HG02943 (cell line): Measurements from ENCODE around the gene RYR1.
"Not testable (repeated sequence)": the region's sequence is repeated elsewhere in the genome, so short reads cannot be mapped to it uniquely, and the experiment has no call there.

ENCODE experiments used
- ATAC-seq: cut with Tn5 transposase; IDR thresholded peaks from one replicate; pipeline ENCODE4 v1.9.1; 2021; ENCODE audit warnings: mild to moderate bottlenecking, low read depth, moderate library complexity; ENCODE audit not compliant: unreplicated experiment

Gene RYR1

DNA sequence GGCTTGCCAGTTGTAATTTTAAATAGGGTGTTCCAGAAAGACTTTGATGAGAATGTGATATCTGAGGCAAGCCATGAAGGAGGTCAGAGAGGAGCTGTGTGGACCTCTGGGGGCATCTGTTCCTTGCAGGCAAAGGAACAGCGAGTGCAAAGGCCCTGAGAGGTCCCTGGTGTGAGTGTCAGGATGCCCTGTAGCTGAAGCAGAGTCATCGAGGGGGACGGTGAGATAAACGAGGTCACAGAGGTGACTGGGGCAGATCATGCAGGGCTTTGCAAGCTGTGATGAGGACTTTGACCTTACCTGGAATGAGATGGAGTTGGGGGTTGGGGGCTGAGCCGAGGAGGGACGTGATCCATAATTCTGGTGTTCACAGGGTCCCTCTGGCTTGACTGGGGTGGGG lies 75.0 kb downstream of the RYR1 start:
- ATAC-seq, result no peak

DNA sequence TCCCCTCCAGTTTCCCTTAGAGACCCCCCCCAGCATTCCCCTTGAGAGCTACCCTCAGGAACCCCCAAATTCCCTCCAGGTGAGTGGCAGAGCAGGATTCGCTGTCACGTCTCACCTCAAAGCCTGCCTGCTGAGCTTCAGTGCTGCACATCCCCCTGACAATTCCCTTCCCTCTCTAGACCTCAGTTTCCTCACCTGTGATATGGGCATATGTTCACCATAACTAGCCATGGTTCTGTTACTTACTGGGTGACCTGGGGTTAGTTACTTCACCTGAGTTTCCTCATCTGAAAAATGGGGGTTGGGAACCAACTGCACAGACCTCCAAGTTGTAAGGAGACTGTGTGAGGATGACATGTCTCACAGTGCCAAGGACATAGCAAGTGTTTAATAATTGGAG lies 75.5 kb downstream of the RYR1 start:
- no peak for ATAC-seq

DNA sequence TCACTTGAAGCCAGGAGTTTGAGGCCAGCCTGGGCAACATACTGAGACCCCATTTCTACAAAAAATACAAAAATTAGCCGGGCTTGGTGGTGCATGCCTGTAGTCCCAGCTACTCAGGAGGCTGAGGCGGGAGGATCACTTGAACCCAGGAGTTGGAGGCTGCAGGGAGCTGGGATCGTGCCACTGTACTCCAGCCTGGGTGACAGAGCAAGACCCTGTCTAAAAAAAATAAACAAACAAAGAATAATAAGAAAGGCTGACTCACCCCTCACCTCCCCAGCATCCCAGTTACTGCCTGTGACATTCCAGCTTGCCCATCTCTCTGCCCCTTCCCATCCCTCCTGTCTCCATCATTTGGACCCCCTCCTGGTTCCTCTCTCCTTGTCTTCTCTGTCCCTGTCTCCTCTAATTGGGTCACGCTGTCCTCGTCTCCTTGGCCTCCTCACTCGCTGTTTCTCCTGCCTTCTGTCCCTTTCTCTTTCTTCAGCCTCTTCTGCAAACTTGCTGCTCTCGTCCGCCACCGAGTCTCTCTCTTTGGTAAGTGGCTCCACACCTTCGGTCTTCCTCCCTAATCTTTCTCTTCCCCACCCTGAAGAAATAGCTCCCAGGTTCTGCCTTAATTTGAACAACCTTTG lies 77.7 kb downstream of the RYR1 start:
- no peak for ATAC-seq

DNA sequence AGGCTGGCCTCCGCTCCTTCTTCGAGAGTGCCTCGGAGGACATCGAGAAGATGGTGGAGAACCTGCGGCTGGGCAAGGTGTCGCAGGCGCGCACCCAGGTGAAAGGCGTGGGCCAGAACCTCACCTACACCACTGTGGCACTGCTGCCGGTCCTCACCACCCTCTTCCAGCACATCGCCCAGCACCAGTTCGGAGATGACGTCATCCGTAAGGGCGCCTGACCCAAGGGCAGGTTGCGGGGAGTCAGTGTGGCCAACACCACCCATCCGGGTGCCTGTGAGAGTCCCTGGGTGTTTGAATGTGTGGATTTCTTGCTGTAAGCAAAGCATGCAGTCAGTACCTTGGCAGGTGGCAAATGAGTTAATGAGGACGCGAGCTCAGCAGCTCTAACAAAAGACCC lies 78.8 kb downstream of the RYR1 start:
- ATAC-seq, result no peak

DNA sequence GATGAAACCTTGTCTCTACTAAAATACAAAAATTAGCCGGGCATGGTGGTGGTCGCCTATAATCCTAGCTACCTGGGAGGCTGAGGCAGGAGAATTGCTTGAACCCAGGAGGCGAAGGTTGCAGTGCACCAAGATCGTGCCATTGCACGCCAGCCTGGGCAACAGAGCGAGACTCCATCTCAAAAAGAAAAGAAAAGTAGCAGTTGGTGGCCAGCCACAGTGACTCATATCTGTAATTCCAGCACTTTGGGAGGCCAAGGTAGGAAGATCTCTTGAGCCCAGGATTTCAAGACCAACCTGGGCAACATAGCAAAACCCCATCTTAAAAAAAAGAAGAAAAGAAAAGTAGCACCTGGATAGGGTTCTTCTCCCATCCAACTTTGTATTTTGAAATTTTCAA lies 79.7 kb downstream of the RYR1 start:
- not testable (repeated sequence) for ATAC-seq

DNA sequence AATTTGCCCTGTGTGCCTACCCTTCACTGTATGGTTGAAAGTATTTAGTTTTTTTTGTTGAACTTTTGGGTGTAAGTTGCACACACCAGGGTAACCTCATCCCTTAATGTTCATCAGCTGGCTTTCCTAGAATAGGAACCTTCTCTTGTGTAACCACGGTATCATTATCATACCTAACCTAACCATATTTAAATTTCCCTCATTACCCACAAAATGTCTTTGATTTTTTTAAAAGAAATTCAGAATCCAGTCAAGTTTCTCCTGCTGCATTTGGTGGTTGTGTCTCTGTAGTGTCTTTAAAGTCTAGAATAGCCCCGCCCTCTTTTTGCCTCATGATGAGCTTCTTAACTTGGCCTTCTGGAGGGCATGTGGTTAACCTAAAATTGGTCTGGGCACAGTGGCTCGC lies 80.3 kb downstream of the RYR1 start:
- no peak for ATAC-seq

DNA sequence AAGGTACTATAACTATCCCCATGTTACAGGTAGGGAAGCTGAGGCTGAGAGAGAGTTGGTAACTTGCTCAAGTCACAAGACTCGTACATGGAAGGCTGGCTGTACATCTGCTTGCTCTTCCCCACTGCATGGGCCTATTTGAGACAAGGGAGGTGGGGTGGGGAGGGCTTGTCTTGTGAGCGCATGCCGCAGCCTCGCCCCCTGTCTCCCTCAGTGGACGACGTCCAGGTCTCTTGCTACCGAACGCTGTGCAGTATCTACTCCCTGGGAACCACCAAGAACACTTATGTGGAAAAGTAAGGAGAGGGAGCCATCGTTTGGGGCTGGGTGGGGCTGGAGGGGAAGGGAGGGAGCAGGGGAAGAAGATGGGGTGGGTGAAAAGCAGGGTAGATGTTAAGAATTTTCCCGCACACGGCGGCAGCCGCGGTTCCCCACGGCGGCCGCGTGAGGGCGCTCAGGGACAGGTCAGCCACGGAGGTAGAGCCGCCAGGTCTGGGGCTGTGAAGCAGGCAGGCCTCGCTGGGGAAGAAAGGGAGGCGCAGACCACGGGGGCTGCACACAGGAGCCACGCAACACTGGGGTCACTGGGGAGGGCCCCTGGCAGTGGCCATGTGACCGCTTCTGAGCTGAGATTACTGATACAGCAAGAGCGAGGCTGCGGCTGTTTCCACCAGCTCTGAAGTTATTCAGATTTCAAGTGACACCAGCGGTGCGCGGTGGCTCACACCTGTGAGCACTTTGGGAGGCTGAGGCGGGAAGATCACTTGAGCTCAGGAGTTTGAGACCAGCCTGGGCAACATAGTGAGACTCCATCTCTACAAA lies 81.5 kb downstream of the RYR1 start:
- ATAC-seq, result no peak

DNA sequence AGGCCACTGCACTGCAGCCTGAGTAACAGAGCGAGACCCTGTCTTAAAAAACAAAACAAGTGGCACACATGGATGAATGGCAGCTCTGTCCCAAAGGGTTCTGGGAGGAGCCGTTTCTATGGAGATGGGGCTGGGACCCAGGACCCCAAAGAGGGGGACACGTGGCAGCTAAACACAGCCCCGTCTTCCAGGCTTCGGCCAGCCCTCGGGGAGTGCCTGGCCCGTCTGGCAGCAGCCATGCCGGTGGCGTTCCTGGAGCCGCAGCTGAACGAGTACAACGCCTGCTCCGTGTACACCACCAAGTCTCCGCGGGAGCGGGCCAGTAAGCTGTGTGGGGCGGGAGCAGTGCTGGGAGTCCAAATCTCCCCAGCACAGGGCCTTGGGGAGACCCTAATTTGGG lies 82.4 kb downstream of the RYR1 start:
- ATAC-seq, result no peak

DNA sequence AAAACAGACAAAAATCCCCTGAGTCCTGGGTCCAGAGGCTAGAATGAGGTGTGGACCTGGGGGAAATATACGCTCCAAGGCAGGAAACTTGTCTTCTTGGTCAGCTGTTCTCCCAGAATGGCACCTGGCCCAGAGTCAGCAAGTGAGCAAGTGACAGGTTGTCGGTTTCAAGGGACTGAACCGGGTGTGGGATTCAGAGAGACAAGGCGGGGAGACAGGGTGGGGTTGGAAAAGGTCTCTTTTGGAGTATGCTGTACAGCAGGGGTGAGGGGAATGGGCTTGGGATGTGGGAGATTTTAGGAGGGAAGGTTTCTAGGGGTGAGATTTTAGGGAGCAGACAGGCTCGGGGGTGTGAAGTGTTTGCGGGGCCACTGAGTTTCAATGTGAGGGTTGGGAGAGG lies 83.3 kb downstream of the RYR1 start:
- ATAC-seq, result no peak

DNA sequence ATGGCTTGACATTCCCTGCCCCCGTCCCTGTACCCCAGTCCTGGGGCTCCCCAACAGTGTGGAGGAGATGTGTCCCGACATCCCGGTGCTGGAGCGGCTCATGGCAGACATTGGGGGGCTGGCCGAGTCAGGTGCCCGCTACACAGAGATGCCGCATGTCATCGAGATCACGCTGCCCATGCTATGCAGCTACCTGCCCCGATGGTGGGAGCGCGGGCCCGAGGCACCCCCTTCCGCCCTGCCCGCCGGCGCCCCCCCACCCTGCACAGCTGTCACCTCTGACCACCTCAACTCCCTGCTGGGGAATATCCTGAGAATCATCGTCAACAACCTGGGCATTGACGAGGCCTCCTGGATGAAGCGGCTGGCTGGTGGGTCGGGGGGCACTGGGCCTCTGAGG lies 83.8 kb downstream of the RYR1 start:
- ATAC-seq, result no peak

DNA sequence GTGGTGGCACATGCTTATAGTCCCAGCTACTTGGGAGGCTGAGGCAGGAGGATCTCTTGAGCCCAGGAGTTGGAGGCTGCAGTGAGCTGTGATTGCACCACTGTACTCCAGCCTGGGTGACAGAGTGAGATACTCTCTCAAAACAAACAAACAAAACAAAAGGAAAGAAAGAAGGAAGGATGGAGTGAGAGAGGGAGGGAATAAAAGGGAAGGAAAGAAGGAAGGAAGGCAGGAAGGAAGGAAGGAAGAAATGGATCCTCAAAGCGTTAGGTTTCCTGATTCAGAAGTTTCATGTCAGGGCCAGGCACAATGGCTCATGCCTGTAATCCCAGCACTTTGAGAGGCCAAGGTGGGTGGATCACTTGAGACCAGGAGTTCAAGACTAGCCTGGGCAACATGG lies 84.5 kb downstream of the RYR1 start:
- ATAC-seq, result not testable (repeated sequence)

DNA sequence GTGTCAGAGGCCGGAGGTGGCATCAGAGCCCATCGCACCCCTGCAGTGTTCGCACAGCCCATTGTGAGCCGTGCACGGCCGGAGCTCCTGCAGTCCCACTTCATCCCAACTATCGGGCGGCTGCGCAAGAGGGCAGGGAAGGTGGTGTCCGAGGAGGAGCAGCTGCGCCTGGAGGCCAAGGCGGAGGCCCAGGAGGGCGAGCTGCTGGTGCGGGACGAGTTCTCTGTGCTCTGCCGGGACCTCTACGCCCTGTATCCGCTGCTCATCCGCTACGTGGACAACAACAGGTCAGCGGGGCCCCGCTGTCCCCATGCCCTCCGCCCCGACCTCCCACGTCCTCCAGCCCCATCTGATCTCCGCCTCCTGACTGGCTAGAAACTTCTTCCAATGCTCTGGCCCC lies 85.7 kb downstream of the RYR1 start:
- no peak for ATAC-seq

DNA sequence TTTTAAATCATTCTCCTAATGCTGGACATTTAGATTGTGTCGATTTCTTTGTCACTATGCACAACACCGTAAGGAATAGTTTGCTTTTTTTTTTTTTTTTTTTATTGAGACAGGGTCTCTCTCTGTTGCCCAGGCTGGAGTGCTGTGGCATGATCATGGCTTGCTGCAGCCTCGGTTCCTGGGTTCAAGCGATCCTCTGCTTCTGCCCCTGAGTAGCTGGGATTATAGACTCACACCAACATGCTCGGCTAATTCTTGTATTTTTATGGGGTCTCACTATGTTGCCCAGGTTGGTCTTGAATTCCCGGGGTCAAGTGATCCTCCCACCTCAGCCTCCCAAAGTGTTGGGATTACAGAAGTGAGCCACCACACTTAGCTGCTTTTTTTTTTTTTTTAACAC lies 86.5 kb downstream of the RYR1 start:
- no peak for ATAC-seq

DNA sequence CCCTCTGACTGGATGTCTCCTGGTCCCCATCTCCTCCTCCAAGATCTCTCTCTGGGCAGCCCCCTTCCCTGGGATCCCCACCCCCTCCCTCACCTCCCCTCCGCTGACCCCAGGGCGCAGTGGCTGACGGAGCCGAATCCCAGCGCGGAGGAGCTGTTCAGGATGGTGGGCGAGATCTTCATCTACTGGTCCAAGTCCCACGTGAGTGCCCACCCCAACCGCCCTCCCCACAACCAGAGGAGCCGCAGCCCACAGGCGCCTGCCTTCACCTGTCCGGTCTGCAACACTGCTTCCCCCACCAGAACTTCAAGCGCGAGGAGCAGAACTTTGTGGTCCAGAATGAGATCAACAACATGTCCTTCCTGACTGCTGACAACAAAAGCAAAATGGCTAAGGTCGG lies 89.4 kb downstream of the RYR1 start:
- ATAC-seq, result no peak

DNA sequence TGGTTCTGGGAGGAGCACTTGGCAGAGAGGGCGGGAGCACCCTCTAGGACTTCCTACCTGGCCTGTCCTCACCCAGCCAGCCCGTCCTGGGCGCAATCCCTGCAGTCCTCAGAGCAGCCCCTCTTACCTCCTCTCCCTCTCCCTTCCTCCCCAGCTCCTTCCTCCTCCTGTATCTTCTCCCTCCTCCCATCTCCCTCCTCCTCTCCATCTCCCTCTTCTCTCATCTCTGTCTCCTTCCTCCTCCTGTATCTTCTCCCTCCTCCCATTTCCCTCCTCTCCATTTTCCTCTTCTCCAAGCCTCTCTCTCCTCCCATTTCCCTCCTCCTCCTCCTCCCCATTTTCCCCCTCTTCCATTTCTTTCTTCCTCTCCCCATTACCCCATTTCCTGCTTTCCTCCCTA lies 89.8 kb downstream of the RYR1 start:
- no peak for ATAC-seq

DNA sequence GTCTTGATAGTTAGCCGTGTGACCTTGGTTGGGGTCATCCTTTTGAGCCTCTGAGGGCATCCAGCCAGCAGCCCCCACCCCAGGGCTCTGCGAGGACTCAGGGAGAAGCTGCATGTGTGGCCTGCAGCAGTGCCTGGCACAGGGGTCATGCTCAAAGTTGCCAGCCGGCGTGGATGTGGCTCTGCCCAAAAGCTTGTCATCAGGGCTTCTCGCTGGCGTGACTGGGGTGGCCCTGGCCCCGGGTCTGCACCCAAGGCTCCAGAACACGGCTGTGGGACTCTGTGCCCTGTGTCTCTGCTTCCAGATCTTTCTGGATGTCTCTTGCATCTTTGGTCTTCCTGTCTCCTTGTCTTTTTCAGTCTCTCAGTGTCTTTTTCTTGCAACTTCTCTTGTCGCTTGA lies 90.9 kb downstream of the RYR1 start:
- ATAC-seq, result no peak

DNA sequence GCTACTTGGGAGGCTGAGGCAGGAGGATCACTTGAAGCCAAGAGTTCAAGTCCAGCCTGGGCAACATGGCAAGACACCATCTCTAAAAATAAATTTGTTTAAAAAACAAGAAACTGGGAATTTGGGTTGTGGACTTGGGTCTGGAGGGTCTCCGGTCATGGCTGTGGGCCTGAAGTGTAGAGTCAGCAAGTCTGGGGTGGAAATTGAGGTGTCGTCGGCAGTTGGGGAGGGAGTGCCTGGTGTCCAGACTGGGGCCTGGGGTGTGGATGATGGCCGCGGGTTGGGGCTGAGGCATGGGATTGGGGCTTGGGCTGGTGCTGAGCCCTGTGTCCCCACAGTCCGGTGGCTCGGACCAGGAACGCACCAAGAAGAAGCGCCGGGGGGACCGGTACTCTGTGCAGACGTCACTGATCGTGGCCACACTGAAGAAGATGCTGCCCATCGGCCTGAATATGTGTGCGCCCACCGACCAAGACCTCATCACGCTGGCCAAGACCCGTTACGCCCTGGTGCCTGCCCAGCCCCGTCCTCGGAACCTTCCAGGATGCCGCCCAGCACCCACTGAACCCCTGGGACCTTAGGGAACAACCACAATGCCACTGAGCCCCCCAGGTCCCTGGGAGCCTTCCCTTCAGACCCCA lies 91.6 kb downstream of the RYR1 start:
- no peak for ATAC-seq

DNA sequence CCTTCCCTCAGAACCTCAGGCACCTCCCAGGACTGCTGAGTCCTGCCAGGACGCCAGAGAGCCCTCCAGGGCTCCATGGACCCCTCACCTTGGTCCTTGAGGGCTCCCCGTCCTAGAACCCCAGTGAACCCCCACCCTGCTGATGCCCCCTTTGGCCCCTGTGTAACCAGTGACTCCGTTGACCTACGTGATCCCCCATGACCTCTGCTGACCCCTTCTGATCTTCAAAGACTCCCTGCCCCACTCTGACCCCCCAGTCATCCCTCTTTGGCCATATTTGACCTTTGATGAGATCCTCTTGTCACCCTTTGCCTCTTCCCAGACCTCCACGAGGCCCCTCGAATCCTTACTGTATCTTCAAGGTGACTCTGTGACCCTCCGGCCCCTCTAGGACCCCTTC lies 92.9 kb downstream of the RYR1 start:
- no peak for ATAC-seq

DNA sequence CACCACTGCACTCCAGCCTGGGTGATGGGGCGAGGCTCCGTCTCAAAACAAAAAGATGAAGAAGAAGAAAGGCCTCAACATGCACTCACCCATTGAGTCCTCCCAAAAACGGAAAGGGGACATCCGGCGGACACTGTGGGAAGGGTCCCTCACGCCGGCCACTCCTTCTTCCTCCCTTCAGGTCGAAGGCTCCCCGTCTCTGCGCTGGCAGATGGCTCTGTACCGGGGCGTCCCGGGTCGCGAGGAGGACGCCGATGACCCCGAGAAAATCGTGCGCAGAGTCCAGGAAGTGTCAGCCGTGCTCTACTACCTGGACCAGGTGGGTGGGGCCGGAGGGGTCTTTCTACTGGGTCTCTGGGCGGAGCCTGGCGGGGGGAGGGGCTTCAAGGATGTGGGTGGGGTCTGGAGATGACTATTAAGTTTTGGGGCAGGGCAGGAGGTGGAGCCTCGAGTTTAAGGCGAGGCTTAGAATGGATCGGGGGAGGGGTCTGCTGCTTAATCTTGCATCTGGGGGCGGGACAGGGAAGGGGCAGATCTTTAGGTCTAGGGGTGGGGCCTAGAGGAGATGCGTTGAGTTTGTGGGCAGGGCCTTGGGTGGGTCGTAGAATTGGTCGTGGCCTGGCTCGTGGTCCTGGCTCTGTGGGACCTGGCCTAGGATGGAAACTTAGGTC lies 94.1 kb downstream of the RYR1 start:
- no peak for ATAC-seq

DNA sequence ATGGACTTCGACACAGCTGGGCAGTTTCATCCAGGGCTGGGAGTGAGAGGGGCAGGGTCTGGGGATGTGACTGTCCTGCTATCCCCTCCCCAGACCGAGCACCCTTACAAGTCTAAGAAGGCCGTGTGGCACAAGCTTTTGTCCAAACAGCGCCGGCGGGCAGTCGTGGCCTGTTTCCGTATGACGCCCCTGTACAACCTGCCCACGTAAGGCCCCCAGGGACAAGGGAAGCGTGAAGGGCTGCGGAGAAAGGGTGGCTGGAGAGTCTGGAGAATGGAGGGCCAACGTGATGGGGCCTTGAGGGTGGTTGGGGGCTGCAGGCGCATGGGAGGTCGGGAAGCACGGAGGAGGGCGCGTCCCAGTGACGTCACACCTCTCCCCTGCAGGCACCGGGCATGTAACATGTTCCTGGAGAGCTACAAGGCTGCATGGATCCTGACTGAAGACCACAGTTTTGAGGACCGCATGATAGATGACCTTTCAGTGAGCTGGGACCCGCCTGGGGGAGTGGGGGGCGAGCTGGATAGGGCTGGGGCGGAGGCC lies 94.8 kb downstream of the RYR1 start:
- ATAC-seq, result no peak

DNA sequence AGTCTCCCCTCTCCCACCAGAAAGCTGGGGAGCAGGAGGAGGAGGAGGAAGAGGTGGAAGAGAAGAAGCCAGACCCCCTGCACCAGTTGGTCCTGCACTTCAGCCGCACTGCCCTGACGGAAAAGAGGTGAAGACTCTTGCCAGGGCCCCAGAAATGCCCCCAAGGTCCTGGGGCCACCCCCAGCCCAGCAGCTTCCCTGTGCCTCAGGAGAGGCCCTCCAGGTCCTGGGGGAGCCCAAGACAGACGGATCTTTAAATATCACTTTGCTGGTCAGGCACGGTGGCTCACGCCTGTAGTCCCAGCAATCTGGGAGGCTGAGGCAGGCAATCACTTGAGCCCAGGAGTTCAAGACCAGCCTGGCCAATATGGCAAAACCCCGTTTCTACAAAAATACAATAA lies 95.4 kb downstream of the RYR1 start:
- no peak for ATAC-seq
